RWPE2 (cell line): ENCODE measurements around the gene SYT17.

ENCODE experiments used
- ATAC-seq: fragments of 200-7000 bp; cut with Tn5 transposase; 3 replicates; pipeline ENCODE4 v1.9.1; 2021; ENCODE audit warnings: low read depth
- DNase-seq: peaks from one replicate; pipeline ENCODE4 v3.0.0-alpha.2; 2020; ENCODE audit warnings: low spot score
- H3K27ac ChIP-seq: fragments of 450-650 bp; 2 replicates; pipeline ENCODE4 v1.5.1; 2017; ENCODE audit warnings: mild to moderate bottlenecking; ENCODE audit not compliant: poor library complexity, severe bottlenecking
- H3K27me3 ChIP-seq: fragments of 250-450 bp; sonication (Bioruptor Pico); 2 replicates; pipeline ENCODE4 v1.5.1; 2021; ENCODE audit warnings: mild to moderate bottlenecking, moderate library complexity; ENCODE audit not compliant: insufficient read depth, poor library complexity, severe bottlenecking
- H3K36me3 ChIP-seq: fragments of 250-450 bp; sonication (Bioruptor Pico); 2 replicates; pipeline ENCODE4 v1.5.1; 2020; ENCODE audit warnings: low read depth, mild to moderate bottlenecking, moderate library complexity
- H3K4me1 ChIP-seq: fragments of 250-450 bp; sonication (Bioruptor Pico); 2 replicates; pipeline ENCODE4 v1.5.1; 2021; ENCODE audit warnings: mild to moderate bottlenecking, moderate library complexity; ENCODE audit not compliant: insufficient read depth, poor library complexity, severe bottlenecking
- H3K4me3 ChIP-seq: fragments of 250-450 bp; sonication (Bioruptor Pico); 2 replicates; pipeline ENCODE4 v1.5.1; 2021; ENCODE audit warnings: mild to moderate bottlenecking, moderate library complexity; ENCODE audit not compliant: severe bottlenecking
- H3K9me3 ChIP-seq: fragments of 250-450 bp; sonication (Bioruptor Pico); 2 replicates; pipeline ENCODE4 v1.5.1; 2021; ENCODE audit warnings: mild to moderate bottlenecking, moderate library complexity; ENCODE audit not compliant: severe bottlenecking
- TF ChIP-seq, protein P1 (sequence below): fragments of 450-650 bp; IDR thresholded peaks from one replicate; pipeline ENCODE4 v1.5.1; 2017; ENCODE audit warnings: mild to moderate bottlenecking, moderate library complexity; ENCODE audit not compliant: poor library complexity, severe bottlenecking

Gene SYT17

GRCh38 chr16:19203374-19203966, 35.4 kb downstream of the SYT17 start:
- DNase-seq = no peak
- Histone ChIP-seq H3K27ac (no peak overlapping the region), H3K27me3 (no peaks in the 10 kb centered on the region), H3K9me3 (no peaks in the 10 kb centered on the region), H3K36me3 (no peaks in the 10 kb centered on the region), H3K4me3 (no peak overlapping the region), H3K4me1 (no peaks in the 10 kb centered on the region)
- TF ChIP-seq, protein P1, sequence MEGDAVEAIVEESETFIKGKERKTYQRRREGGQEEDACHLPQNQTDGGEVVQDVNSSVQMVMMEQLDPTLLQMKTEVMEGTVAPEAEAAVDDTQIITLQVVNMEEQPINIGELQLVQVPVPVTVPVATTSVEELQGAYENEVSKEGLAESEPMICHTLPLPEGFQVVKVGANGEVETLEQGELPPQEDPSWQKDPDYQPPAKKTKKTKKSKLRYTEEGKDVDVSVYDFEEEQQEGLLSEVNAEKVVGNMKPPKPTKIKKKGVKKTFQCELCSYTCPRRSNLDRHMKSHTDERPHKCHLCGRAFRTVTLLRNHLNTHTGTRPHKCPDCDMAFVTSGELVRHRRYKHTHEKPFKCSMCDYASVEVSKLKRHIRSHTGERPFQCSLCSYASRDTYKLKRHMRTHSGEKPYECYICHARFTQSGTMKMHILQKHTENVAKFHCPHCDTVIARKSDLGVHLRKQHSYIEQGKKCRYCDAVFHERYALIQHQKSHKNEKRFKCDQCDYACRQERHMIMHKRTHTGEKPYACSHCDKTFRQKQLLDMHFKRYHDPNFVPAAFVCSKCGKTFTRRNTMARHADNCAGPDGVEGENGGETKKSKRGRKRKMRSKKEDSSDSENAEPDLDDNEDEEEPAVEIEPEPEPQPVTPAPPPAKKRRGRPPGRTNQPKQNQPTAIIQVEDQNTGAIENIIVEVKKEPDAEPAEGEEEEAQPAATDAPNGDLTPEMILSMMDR = no peak
- ATAC-seq = no peak

DNA sequence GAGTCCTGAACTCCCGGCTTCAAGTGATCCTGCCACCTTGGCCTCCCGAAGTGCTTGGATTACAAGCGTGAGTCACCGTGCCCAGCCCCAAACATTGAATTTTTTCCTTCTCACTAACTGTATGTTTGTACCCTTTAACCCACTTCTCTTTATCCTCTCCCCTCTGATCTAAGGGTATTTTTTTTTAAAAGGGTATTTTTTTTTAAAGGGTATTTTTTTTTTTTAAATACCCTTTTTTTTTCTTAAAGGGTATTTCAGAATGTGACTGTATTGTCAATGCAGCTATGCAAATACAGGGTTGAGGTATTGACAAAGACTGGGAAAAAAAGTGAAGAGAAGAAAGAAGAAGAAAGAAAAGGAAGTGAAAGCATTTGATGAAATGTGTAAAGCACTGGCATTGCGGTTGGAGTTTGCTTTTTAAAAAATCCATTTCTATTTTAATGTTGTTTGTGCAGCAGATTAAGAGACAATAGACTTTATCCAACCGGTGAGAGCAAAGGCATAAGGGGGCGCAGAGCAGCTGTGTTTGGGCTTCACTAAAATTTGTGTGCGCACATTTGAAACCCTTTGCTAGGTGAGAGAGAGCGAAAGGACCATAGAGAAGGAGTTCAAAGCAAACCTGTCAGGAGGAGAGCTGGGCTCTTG, 42.4 kb downstream of the SYT17 start:
- H3K27ac ChIP-seq = no peak overlapping the region
- DNase-seq (no peak), ATAC-seq (peak; percentile 78)
- no peaks in the 10 kb centered on the region for H3K27me3 ChIP-seq
- H3K4me3 ChIP-seq = no peak overlapping the region
- TF ChIP-seq, protein P1 = no peak
- H3K36me3 ChIP-seq = no peaks in the 10 kb centered on the region
- peaks cover 8% of the 10 kb centered on the region for H3K4me1 ChIP-seq
- peaks cover 3% of the 10 kb centered on the region for H3K9me3 ChIP-seq

DNA sequence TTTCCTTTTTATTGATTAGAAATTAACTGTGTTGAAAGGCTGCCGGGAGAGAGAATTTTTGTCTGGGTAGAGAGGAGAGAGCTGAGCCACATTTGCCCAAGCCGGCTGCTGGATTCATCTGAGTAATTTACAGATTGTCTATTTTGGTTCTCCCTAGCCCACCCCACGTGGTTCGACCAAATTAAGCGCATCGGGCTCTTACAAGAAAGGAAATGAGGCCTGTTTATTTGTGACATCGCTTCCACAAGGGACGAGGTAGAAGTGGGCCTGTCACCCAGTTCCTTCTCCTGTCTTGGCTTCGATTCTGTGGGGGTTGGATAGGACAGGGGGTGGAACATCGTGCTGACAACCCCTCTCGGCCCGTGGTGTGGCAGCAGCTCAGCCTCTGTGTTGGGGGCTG, 42.9 kb downstream of the SYT17 start:
- Histone ChIP-seq H3K27me3 (no peaks in the 10 kb centered on the region), H3K36me3 (no peaks in the 10 kb centered on the region), H3K4me3 (no peak overlapping the region), H3K4me1 (peaks cover 8% of the 10 kb centered on the region), H3K9me3 (peaks cover 3% of the 10 kb centered on the region), H3K27ac (no peak overlapping the region)
- ATAC-seq = no peak
- DNase-seq = no peak
- TF ChIP-seq, protein P1 = no peak

GRCh38 chr16:19212059-19212458, 44.0 kb downstream of the SYT17 start:
- no peak overlapping the region for H3K27ac ChIP-seq

More at GRCh38 chr16:19212059-19212458, 44.0 kb downstream of the SYT17 start:
- no peaks in the 10 kb centered on the region for H3K27me3 ChIP-seq
- H3K36me3 ChIP-seq = no peaks in the 10 kb centered on the region
- ATAC-seq (no peak), DNase-seq (no peak)
- H3K9me3 ChIP-seq = peaks cover 3% of the 10 kb centered on the region
- H3K4me3 ChIP-seq = no peak overlapping the region
- TF ChIP-seq, protein P1 = no peak
- peaks cover 8% of the 10 kb centered on the region for H3K4me1 ChIP-seq
